ENCODE results near the gene NFS1.
"Not testable (repeated sequence)": the region's sequence is repeated elsewhere in the genome, so short reads cannot be mapped to it uniquely, and the experiment has no call there.

The NFS1 gene

DNA sequence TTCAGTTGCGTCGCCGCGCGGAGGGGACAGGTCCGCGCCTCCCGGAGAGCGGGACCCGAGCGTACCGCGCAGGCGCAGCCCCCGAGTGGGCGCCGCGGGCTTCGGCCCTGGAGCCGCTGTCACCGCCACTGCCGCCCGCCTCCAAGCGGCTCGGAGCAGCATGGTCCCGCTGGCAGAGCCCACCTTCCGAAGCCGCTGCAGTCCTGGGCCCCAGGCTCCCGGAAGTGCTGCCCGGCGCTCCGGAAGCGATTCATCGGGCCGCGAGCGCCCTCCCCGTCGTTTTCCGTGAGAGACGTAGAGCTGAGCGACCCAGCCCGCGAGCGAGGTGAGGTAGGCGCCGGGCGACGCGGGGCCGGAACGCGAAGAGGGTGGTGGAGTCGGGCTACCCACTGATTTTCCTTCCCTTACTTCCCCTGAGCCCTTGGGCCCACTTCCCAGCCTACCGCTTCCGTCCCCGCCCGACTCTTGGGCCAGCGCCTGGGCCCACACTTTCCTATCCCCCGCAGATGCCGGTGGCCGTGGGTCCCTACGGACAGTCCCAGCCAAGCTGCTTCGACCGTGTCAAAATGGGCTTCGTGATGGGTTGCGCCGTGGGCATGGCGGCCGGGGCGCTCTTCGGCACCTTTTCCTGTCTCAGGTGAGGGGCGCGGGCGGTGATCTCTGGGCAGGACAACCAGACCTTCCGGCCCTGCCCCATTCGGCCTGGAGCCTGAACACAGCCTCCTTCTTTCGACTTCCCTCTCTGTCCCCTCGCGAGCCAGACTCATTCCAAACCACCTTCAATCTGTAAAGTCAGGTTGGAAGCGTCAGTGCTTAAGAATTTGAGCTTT lies at the start of gene NFS1, which contains the start of gene ROMO1:
Gene NFS1 (minus strand): TSS at position 226 of the 830 bp plus-strand sequence. CDS start 64 bp downstream, at position 162.
Gene ROMO1 (plus strand): TSS at position 279 of the 830 bp plus-strand sequence. CDS start 228 bp downstream, at position 507.
- DNase-seq, result peak; percentile 88

DNA sequence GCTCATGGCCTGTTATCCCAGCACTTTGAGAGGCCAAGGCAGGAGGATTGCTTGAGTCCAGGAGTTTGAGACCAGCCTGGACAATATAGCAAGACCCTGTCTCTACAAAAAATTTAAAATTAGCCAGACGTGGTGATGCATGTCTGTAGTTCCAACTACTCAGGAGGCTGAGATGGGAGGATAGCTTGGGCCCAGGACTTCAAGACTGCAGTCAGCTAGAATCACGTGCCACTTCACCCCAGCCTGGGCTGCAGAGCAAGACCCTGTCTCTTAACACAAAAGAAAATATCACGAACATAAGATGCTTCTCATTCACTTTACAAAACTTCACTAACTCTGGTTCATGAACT lies 45.3 kb upstream of the NFS1 start:
- not testable (repeated sequence) for DNase-seq

DNA sequence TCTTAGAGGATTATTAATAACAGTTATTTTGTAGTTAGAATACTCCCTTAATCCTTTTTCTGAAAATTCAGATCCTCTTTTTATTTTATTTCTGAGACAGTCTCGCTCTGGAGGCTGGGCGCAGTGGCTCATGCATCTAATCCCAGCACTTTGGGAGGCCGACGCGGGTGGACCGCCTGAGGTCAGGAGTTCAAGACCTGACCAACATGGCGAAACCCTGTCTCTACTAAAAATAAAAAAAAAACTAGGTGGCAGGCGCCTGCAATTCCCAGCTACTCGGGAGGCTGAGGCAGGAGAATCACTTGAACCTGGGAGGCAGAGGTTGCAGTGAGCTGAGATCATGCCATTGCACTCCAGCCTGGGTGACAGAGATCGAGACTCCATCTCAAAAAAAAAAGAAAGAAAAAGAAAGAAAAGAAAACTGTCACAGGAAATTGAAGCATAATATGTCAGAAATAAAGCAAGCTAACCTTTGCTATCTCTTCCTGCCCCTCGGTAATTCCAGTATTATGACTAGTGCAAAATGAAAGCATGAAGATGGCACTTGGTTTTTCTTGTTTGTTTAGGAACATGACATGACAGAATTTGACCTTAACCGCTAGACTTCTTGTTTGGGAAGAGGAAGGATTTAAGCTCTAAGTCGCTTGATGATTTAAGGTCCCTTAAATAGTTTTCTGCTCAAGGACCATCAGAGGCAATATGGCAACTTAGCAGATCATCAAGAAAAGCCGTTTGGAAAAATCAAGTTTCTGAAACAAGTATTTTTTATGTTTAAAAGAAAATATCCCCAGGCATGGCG lies 44.7 kb upstream of the NFS1 start:
- no peak for DNase-seq

DNA sequence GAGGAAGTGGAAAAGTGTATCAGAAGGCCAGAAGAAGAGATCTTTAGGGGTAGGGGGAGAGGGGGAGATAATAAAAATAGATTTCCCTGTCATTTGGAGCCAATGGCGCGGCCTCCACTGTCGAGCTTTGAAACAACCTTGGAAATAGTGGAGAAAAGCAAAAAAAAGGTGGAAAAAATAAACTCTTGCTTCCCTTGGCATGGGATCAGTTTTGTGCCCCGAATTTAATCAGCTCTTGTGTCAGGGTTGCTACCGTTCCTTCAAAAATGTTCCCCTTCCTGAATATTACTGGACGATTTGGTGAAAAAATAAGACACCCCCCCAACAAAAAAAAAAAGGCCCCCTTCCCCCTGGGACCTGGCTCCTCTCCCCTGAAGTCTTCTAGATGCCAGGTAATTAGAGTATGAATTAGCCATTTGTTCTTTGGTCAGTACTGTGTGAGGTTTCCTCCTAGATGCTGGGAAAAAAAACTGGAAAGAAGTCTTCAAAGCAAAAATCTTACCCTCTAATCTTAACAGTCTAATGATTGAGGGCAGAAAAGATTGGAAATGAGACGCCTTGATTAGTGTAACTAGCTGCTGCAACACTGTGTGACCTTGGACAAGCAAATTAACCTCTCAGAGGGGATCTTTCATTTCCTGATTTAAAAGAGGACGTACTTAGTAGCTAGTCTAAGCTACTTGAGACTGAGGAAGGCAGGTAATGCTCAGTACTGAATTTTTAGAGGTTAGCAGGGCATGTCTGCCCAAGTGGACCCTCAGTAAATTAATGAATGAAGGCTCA lies 43.8 kb upstream of the NFS1 start:
- DNase-seq, result peak; percentile 14

- DNase-seq, result peak; percentile 100
These were observed 43.0 kb upstream of the NFS1 start, which contains the start of gene RBM39 for GRCh38 chr20:35741892-35742740. RBM39 (minus strand) TSS chr20:35742260; CDS start chr20:35740874, 1,386 bp downstream.

DNA sequence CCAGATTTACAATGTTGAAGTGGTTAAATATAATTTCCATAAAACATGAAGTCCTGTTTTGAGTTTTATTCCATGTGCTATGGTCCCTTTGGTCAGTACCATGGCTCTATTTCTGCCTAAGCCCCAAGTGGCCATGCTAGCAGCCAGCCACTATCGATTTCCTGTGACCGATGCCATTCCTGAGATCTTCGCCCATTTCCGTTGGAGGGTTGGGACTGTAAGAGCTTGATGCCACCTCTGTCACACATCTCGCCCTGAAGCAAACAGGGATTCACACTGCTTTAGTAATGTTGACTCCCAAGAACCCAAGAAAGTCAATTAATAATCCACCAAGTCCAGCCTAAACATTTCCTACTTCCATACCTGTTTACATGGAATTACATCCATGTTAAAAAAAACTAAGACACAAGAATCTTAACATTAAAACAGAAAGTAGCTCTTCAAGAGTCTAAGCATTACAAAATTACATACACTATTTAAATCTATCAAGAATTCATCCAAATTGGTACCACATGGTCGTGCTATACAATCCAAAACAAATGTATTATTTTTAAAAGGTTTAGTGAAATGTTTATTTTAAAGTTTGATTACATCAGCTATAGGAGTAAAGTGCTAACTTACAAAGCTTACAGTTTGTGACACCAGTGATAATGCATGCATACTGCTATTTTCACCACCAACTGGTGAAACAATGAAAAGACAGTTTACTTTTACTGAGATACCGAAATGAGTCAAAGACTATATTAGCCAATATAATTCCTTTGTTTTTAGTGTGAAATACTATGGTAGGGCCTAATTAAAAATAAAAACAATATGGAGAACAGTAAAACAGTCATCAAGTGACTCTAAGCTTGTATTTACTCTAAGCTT lies 40.4 kb upstream of the NFS1 start:
- DNase-seq, result peak; percentile 8

DNA sequence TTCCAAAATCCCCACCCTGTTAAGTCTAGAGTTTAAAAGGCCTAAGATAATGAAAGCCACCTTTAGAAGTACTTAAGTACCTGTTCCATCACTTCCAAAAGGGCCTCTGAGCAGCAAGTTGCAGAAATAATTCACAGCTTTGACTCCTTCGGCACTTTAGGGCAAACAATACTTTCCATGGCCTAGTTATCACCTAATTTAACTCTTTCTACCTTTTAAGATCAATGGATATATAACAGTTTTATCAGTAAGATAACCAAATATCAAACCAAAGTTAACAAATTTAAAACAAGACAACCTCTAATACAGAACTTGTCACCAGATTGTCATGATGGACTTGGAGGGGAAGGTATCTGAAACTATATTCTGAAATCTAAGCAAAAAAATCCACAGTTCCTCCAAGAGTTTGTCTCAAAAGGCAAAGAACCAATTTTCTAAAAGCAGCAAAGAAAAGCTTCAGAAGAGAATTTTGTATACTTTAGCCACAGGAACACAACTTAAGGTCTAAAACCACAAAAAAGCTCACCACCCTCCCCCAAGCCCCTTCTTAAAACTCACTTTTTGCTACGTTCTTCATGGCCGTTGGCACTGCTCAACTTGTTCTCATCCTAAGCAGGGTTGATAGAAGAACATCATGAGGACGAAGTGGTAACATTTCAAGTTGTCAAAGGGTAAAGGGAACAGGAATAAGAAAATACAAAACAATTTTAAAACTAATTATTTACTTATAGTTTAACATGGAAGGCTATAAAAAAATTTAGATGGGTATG lies 39.4 kb upstream of the NFS1 start:
- no peak for DNase-seq

DNA sequence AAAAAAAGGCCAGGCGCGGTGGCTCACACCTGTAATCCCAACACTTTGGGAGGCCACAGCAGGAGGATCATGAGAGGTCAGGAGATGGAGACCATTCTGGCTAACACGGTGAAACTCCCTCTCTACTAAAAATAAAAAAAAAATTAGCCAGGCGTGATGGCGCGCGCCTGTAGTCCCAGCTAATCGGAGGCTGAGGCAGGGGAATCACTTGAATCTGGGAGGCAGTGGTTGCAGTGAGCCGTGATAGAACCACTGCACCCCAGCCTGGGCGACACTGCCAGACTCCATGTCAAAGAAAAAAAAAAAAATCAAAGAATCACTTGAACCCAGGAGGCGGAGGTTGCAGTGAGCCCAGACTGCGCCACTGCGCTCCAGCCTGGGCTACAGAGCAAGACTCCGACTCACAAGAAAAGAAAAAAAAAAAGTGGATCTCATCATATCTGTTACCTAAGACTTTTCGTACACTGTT lies 38.7 kb upstream of the NFS1 start:
- no peak for DNase-seq

GRCh38 chr20:35735826-35736470 lies 36.8 kb upstream of the NFS1 start:
- no peak for DNase-seq

GRCh38 chr20:35734777-35735649 lies 35.9 kb upstream of the NFS1 start:
- no peak for DNase-seq

DNA sequence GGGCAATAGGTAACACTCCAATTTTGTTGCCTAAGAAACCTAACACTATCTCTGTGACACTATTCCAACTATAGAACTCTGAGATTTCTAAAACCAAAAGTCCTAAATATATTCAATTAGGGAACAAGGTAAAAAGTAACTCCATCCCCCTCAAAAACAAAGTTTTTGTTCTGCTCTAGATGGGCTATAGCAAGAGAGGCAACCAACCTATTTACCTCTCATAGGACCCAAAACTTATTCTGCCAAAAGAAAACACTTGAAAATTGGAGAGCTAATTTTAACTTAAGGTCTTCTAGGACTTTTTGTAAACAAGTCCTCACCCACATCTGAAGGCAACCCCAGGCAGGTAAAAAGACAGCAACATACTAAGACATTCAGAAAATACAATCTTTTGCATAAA lies 35.2 kb upstream of the NFS1 start:
- no peak for DNase-seq

- no peak for DNase-seq
These were observed 33.5 kb upstream of the NFS1 start for GRCh38 chr20:35732644-35732982.

- no peak for DNase-seq
These were observed 32.9 kb upstream of the NFS1 start for GRCh38 chr20:35731862-35732643.

DNA sequence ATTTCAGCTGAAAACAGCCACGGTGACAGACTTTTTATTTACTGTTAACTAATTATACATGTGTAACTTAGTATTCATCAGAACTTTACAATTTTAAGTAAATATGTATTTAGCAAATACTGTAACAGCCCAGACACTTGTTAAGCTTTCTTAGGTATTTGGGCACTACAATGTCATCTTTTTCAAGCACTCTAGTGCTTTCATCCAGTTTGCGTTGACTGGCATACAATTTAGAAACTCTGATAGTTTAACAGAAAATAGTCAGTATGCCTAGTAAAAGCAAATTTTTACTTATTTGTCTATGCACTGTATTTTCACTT lies 32.3 kb upstream of the NFS1 start:
- no peak for DNase-seq

- no peak for DNase-seq
These were observed 31.7 kb upstream of the NFS1 start for GRCh38 chr20:35730583-35731468.

DNA sequence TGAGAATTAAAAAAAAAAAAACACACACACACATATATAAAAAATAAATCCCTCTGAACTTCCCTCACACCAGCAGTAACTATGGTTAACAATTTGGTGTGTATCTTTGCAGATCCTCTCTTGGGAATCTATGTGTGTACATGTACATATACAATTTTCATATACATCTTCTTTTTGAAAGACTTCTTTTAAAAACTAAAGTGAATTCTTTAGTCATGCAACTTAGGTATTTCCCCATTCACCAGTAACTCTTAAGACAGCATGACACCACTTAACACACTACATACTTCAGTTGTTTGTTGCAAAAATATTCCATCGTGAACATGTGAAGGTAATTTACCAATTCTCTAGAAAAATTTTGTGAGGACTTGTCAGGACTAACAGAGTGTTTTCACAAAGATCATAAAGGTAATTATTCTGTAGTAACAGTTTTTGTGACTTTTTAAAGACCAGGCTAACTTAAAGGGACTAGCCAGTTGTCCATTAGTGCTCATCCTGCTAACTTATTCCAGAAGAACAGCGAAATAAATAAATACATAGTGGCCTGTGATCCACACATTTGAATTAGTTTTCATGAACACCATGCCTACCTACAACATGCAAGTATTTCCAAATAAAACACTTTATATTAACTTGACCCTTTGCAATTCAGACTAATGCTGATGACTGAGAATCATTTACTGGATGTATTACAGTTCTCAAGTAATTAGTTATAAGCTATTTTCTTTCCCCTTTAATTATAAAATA lies 30.9 kb upstream of the NFS1 start:
- no peak for DNase-seq

Measured in COR-L47 (cell line).